ENCODE data around the gene GLOD5. TPM values are rescaled to one million over a fixed set of nuclear protein-coding genes. Genes with fewer than 3 reads are reported as not detected.

Gene GLOD5
- total RNA-seq, 2 experiments from 2014 or later: not detected

DNA sequence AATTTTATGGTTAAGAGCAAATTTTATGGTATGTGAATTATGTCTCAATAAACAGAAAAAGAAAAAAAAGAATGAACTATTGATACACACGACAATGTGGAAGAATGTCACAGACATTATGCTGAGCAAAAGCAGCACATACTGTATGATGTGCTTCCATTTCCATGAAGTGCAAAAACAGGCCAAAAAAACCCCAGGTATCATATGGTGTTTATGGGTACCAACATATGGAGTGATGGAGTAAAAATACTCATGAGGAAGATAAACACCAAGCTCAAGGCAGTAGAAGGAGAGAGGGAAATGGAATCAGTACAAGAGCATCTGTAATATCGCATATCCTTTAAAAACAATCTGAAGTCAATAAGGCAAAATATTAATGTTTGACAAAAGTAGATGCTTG lies 20.7 kb downstream of the GLOD5 start:
- no peak overlapping the region for H2AFZ ChIP-seq (ENCODE audit: low read length)
- TF ChIP-seq, protein P1, sequence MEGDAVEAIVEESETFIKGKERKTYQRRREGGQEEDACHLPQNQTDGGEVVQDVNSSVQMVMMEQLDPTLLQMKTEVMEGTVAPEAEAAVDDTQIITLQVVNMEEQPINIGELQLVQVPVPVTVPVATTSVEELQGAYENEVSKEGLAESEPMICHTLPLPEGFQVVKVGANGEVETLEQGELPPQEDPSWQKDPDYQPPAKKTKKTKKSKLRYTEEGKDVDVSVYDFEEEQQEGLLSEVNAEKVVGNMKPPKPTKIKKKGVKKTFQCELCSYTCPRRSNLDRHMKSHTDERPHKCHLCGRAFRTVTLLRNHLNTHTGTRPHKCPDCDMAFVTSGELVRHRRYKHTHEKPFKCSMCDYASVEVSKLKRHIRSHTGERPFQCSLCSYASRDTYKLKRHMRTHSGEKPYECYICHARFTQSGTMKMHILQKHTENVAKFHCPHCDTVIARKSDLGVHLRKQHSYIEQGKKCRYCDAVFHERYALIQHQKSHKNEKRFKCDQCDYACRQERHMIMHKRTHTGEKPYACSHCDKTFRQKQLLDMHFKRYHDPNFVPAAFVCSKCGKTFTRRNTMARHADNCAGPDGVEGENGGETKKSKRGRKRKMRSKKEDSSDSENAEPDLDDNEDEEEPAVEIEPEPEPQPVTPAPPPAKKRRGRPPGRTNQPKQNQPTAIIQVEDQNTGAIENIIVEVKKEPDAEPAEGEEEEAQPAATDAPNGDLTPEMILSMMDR (conservative IDR thresholded peaks at IDR 0.05; ENCODE audit: low read length): no peak
- TF ChIP-seq EZH2phosphoT487 (IDR thresholded peaks at IDR 0.05; ENCODE audit: borderline replicate concordance, low read depth, low read length): no peak
- no peaks in the 10 kb centered on the region for H3K36me3 ChIP-seq (ENCODE audit: insufficient read depth, low read length)
- no peak overlapping the region for H3K27ac ChIP-seq (ENCODE audit: low read depth, low read length, poor library complexity, severe bottlenecking)
- H3K4me2 ChIP-seq (ENCODE audit: low read length): no peak overlapping the region
- intact Hi-C loops (cut with micrococcal nuclease; ENCODE audit: unreplicated experiment): no loop called here
- H3K4me1 ChIP-seq (ENCODE audit: insufficient read depth, low read length, poor library complexity, severe bottlenecking): no peaks in the 10 kb centered on the region
- BruUV-seq (replicated peaks): no TSS peak
- H3K4me3 ChIP-seq (ENCODE audit: low read depth, low read length, poor library complexity, severe bottlenecking): no peak overlapping the region
- no peaks in the 10 kb centered on the region for H4K20me1 ChIP-seq (ENCODE audit: insufficient read depth, low read length)
- no peaks in the 10 kb centered on the region for H3K9me3 ChIP-seq (ENCODE audit: low read length)
- H3K9me2 ChIP-seq (ENCODE audit: insufficient read depth, low read length): no peaks in the 10 kb centered on the region
- CTCF ChIA-PET (ENCODE audit: unreplicated experiment): no interaction called here
- DNase-seq (ENCODE audit: low spot score): no peak
- H3K79me2 ChIP-seq (ENCODE audit: insufficient read depth, low read depth, low read length): no peaks in the 10 kb centered on the region
- POLR2A ChIA-PET: no interaction called here

DNA sequence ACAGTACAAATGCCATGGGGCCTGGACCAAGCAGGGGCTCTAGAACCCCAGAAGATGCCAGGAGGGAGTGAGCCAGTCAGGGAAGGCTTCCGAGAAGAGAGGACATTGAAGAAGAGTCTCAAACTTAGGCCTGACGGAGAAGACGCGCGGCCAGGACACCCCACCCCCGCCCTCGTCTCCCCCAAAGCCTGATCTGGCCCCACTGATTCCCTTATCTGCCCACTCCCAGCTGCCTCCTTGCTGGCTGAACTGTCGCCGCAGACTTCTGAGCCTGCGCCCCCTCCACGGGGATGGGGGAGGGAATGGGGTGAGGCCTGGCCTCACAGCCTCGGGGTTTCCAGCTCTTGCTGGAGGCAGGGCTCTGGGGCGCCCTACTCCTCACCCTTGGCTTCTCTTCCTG lies 21.2 kb downstream of the GLOD5 start:
- ChIA-PET POLR2A (no interaction called here), CTCF (ENCODE audit: unreplicated experiment) (no interaction called here)
- H3K9me2 ChIP-seq (ENCODE audit: insufficient read depth, low read length): no peaks in the 10 kb centered on the region
- H3K79me2 ChIP-seq (ENCODE audit: insufficient read depth, low read depth, low read length): no peaks in the 10 kb centered on the region
- no peak overlapping the region for H3K27ac ChIP-seq (ENCODE audit: low read depth, low read length, poor library complexity, severe bottlenecking)
- TF ChIP-seq, protein P1 (conservative IDR thresholded peaks at IDR 0.05; ENCODE audit: low read length): no peak
- H3K4me3 ChIP-seq (ENCODE audit: low read depth, low read length, poor library complexity, severe bottlenecking): no peak overlapping the region
- BruUV-seq (replicated peaks): no TSS peak
- no peaks in the 10 kb centered on the region for H4K20me1 ChIP-seq (ENCODE audit: insufficient read depth, low read length)
- H3K36me3 ChIP-seq (ENCODE audit: insufficient read depth, low read length): no peaks in the 10 kb centered on the region
- no peak overlapping the region for H3K4me2 ChIP-seq (ENCODE audit: low read length)
- intact Hi-C loops (cut with micrococcal nuclease; ENCODE audit: unreplicated experiment): no loop called here
- no peak for DNase-seq (ENCODE audit: low spot score)
- H3K4me1 ChIP-seq (ENCODE audit: insufficient read depth, low read length, poor library complexity, severe bottlenecking): no peaks in the 10 kb centered on the region
- no peaks in the 10 kb centered on the region for H3K9me3 ChIP-seq (ENCODE audit: low read length)
- no peak overlapping the region for H2AFZ ChIP-seq (ENCODE audit: low read length)

DNA sequence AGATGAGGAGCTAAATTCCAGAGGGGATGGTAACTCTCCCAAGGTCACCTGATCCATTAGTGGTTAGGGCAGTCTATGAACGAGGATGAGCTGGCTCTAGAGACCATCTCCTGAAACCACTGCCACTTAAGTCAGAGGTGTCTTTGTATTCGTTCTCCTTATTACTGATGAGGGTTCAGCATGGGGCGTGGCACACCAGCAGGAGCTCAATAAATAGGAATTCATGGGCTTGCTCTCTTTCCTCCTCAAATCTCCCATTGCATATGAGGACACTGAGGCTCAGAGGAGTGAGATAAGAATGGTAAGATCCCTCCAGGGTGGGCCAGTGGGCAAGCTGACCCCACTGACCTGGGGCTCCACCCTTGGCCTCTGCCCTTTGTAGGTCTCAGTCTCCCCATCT lies 23.2 kb downstream of the GLOD5 start:
- Histone ChIP-seq H3K79me2 (ENCODE audit: insufficient read depth, low read depth, low read length) (no peaks in the 10 kb centered on the region), H2AFZ (ENCODE audit: low read length) (no peak overlapping the region), H3K4me2 (ENCODE audit: low read length) (no peak overlapping the region), H4K20me1 (ENCODE audit: insufficient read depth, low read length) (no peaks in the 10 kb centered on the region), H3K9me2 (ENCODE audit: insufficient read depth, low read length) (no peaks in the 10 kb centered on the region), H3K9me3 (ENCODE audit: low read length) (no peaks in the 10 kb centered on the region), H3K36me3 (ENCODE audit: insufficient read depth, low read length) (no peaks in the 10 kb centered on the region), H3K4me1 (ENCODE audit: insufficient read depth, low read length, poor library complexity, severe bottlenecking) (no peaks in the 10 kb centered on the region), H3K27ac (ENCODE audit: low read depth, low read length, poor library complexity, severe bottlenecking) (no peak overlapping the region), H3K4me3 (ENCODE audit: low read depth, low read length, poor library complexity, severe bottlenecking) (no peak overlapping the region)
- TF ChIP-seq, protein P1 (conservative IDR thresholded peaks at IDR 0.05; ENCODE audit: low read length): no peak
- no peak for TF ChIP-seq EZH2phosphoT487 (IDR thresholded peaks at IDR 0.05; ENCODE audit: borderline replicate concordance, low read depth, low read length)
- CTCF ChIA-PET (ENCODE audit: unreplicated experiment): no interaction called here
- DNase-seq (ENCODE audit: low spot score): no peak
- POLR2A ChIA-PET: interaction anchor here (0.7 kb wide), 1 partner anchor 11 kb away, joined by 4 read pairs; no protein-coding TSS in a partner anchor
- no TSS peak for BruUV-seq (replicated peaks)
- intact Hi-C loops (cut with micrococcal nuclease; ENCODE audit: unreplicated experiment): no loop called here

Data from OCI-LY7 (cell line).